Measurements from ENCODE around the gene RNF25.

Gene RNF25

DNA sequence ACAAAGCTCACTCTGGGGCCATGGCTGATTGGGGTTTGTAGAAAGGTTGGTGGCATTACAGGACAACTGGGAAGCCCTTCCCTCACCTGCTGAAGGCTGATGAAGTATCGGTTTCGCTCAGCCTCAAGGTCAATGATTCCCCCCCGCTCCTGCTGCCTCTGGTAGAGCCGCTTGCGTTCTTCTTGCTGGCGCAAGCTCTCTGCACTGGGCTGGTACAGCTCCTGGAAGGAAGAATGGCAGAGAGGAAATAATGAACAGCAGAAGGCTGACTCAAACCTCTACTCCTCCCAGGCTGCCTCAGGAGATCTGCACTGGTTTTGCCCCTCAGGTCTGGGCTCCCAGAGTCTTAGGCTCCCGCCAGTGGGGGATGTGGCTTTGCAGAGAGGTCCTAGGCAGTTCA is 7.1 kb downstream of the RNF25 start:
- Histone ChIP-seq H3K79me2 (ENCODE audit: insufficient read depth, low read length) (peaks cover 13% of the 10 kb centered on the region; the same call in 1 of the 2 replicates), H3K36me3 (ENCODE audit: low read length) (0 out of 2 replicates have a peak, but pooled peaks cover 3% of the 10 kb centered on the region), H3K4me3 (ENCODE audit: insufficient read depth, low read length, poor library complexity, severe bottlenecking) (no peak overlapping the region), H3K9me2 (replicated peaks; ENCODE audit: insufficient read depth, low read length) (no peaks in the 10 kb centered on the region), H3K27ac (ENCODE audit: low read depth, low read length) (no peak overlapping the region), H2AFZ (ENCODE audit: low read depth, low read length, severe bottlenecking) (no peak overlapping the region), H3K9ac (ENCODE audit: low read length) (no peak overlapping the region), H3F3A (ENCODE audit: insufficient read depth) (no peaks in the 10 kb centered on the region), H3K4me2 (ENCODE audit: low read depth, low read length, poor library complexity, severe bottlenecking) (no peak overlapping the region), H3K9me3 (ENCODE audit: insufficient read depth, low read length) (no peaks in the 10 kb centered on the region), H4K20me1 (ENCODE audit: low read depth, low read length) (no peaks in the 10 kb centered on the region), H3K27me3 (ENCODE audit: low read length) (no peaks in the 10 kb centered on the region)
- no peak for TF ChIP-seq EZH2phosphoT487 (conservative IDR thresholded peaks at IDR 0.05; ENCODE audit: low read length)
- TF ChIP-seq, protein P1, sequence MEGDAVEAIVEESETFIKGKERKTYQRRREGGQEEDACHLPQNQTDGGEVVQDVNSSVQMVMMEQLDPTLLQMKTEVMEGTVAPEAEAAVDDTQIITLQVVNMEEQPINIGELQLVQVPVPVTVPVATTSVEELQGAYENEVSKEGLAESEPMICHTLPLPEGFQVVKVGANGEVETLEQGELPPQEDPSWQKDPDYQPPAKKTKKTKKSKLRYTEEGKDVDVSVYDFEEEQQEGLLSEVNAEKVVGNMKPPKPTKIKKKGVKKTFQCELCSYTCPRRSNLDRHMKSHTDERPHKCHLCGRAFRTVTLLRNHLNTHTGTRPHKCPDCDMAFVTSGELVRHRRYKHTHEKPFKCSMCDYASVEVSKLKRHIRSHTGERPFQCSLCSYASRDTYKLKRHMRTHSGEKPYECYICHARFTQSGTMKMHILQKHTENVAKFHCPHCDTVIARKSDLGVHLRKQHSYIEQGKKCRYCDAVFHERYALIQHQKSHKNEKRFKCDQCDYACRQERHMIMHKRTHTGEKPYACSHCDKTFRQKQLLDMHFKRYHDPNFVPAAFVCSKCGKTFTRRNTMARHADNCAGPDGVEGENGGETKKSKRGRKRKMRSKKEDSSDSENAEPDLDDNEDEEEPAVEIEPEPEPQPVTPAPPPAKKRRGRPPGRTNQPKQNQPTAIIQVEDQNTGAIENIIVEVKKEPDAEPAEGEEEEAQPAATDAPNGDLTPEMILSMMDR (IDR thresholded peaks at IDR 0.05; ENCODE audit: insufficient read depth, low read length, poor library complexity, severe bottlenecking), result no peak

DNA sequence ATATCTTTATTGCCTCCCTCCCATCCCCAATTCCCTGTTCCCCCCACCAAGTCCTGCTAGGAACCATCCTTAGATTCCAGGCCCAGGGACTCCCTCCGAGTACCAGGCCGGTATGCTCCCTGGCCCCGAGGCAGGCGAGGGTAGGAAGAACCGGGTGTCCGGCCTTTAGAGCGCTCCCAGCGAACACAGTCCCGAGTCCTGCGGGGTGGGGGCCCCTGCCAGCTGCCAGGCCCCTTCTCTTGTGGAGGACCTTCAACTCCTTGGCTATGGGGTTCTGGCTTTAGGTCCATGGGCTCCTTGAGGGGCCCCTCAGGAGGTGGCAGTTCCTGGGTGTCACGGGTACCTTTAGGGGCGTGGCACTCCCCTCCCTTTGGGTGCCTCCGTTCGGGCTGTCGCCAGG is 7.9 kb downstream of the RNF25 start:
- TF ChIP-seq, protein P1 (IDR thresholded peaks at IDR 0.05; ENCODE audit: insufficient read depth, low read length, poor library complexity, severe bottlenecking), result no peak
- no peak for TF ChIP-seq EZH2phosphoT487 (conservative IDR thresholded peaks at IDR 0.05; ENCODE audit: low read length)
- no peak overlapping the region for H3K4me3 ChIP-seq (ENCODE audit: insufficient read depth, low read length, poor library complexity, severe bottlenecking)
- H3F3A ChIP-seq (ENCODE audit: insufficient read depth), result no peaks in the 10 kb centered on the region
- no peaks in the 10 kb centered on the region for H3K9me2 ChIP-seq (replicated peaks; ENCODE audit: insufficient read depth, low read length)
- 0 out of 2 replicates have a peak, but pooled peaks cover 3% of the 10 kb centered on the region for H3K36me3 ChIP-seq (ENCODE audit: low read length)
- H4K20me1 ChIP-seq (ENCODE audit: low read depth, low read length), result no peaks in the 10 kb centered on the region
- no peak overlapping the region for H3K9ac ChIP-seq (ENCODE audit: low read length)
- H2AFZ ChIP-seq (ENCODE audit: low read depth, low read length, severe bottlenecking), result no peak overlapping the region
- H3K9me3 ChIP-seq (ENCODE audit: insufficient read depth, low read length), result no peaks in the 10 kb centered on the region
- peaks cover 19% of the 10 kb centered on the region for H3K79me2 ChIP-seq (ENCODE audit: insufficient read depth, low read length)
- H3K27me3 ChIP-seq (ENCODE audit: low read length), result no peaks in the 10 kb centered on the region
- H3K4me2 ChIP-seq (ENCODE audit: low read depth, low read length, poor library complexity, severe bottlenecking), result no peak overlapping the region
- H3K27ac ChIP-seq (ENCODE audit: low read depth, low read length), result no peak overlapping the region

GRCh38 chr2:218662827-218663226 is 9.0 kb downstream of the RNF25 start:
- no peak overlapping the region for H3K9ac ChIP-seq (ENCODE audit: low read length)

More at GRCh38 chr2:218662827-218663226, 9.0 kb downstream of the RNF25 start:
- H3K9me3 ChIP-seq (ENCODE audit: insufficient read depth, low read length), result no peaks in the 10 kb centered on the region
- no peak overlapping the region for H3K4me2 ChIP-seq (ENCODE audit: low read depth, low read length, poor library complexity, severe bottlenecking)
- no peaks in the 10 kb centered on the region for H3K9me2 ChIP-seq (replicated peaks; ENCODE audit: insufficient read depth, low read length)
- H3K79me2 ChIP-seq (ENCODE audit: insufficient read depth, low read length), result peaks cover 30% of the 10 kb centered on the region
- peaks cover 4% of the 10 kb centered on the region; the same call in 1 of the 2 replicates for H3K36me3 ChIP-seq (ENCODE audit: low read length)
- no peak overlapping the region for H2AFZ ChIP-seq (ENCODE audit: low read depth, low read length, severe bottlenecking)
- no peak overlapping the region for H3K4me3 ChIP-seq (ENCODE audit: insufficient read depth, low read length, poor library complexity, severe bottlenecking)
- no peaks in the 10 kb centered on the region for H3K27me3 ChIP-seq (ENCODE audit: low read length)
- TF ChIP-seq, protein P1 (IDR thresholded peaks at IDR 0.05; ENCODE audit: insufficient read depth, low read length, poor library complexity, severe bottlenecking), result no peak
- no peak for TF ChIP-seq EZH2phosphoT487 (conservative IDR thresholded peaks at IDR 0.05; ENCODE audit: low read length)
- no peak overlapping the region for H3K27ac ChIP-seq (ENCODE audit: low read depth, low read length)
- no peaks in the 10 kb centered on the region for H3F3A ChIP-seq (ENCODE audit: insufficient read depth)
- no peaks in the 10 kb centered on the region for H4K20me1 ChIP-seq (ENCODE audit: low read depth, low read length)

Measured in SU-DHL-6 (cell line).